Lower leg skin (tissue), 3 donors: ENCODE results near the gene PRKCE.

Experiments used
- POLR2A ChIP-seq, 2 donors: fragments of 450-650 bp; IDR thresholded peaks; one replicate each; pipeline ENCODE4 v1.6.1; 2016 to 2017; ENCODE audit warnings: antibody characterized with exemption in 2 of 2, mild to moderate bottlenecking in 1 of 2, moderate library complexity in 1 of 2
- TF ChIP-seq, protein P1 (sequence below), 3 donors: fragments of 450-650 bp; IDR thresholded peaks; one replicate each; pipeline ENCODE4 v1.5.1; 2016; ENCODE audit warnings: antibody characterized with exemption in 3 of 3, mild to moderate bottlenecking in 3 of 3, moderate library complexity in 2 of 3

DNA sequence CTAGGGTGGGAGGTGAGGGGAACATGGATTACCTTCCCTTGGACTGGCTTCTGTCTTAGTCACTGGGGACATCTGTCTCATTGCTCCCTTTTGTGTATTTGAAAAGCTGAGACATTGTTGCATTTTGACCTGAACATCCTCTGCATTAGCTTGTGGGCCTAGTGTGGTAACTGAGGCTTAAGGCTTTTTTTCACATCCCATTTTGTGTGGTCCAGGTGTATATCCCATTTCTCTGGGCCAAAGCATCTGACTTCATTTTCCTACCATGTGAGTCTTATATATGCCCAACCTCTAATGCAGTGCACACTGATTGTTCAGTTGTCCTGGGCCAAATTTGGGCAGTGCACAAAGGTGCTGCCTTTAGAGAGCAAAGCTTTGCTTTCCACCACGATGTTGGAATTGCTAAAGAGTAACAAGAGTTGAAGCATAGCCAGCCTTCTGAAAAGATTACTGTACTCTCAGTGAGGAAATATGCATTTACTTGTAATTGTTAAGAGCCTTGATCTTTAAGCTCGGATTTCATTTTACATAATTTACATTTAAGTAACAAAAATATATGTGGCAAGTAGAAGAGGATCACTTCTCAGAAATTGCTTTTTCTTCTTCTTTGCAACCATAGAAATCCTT, 13.3 kb downstream of the PRKCE start:
- TF ChIP-seq, protein P1, sequence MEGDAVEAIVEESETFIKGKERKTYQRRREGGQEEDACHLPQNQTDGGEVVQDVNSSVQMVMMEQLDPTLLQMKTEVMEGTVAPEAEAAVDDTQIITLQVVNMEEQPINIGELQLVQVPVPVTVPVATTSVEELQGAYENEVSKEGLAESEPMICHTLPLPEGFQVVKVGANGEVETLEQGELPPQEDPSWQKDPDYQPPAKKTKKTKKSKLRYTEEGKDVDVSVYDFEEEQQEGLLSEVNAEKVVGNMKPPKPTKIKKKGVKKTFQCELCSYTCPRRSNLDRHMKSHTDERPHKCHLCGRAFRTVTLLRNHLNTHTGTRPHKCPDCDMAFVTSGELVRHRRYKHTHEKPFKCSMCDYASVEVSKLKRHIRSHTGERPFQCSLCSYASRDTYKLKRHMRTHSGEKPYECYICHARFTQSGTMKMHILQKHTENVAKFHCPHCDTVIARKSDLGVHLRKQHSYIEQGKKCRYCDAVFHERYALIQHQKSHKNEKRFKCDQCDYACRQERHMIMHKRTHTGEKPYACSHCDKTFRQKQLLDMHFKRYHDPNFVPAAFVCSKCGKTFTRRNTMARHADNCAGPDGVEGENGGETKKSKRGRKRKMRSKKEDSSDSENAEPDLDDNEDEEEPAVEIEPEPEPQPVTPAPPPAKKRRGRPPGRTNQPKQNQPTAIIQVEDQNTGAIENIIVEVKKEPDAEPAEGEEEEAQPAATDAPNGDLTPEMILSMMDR (IDR thresholded peaks at IDR 0.05) = no peak
- no peak for TF ChIP-seq POLR2A (IDR thresholded peaks at IDR 0.05)
